Measurements from ENCODE around the gene UCN2. TPM values are rescaled to one million over a fixed set of nuclear protein-coding genes. Genes with fewer than 3 reads are reported as not detected.

UCN2 gene
- total RNA-seq, 1 donor, result 0.54 TPM

DNA sequence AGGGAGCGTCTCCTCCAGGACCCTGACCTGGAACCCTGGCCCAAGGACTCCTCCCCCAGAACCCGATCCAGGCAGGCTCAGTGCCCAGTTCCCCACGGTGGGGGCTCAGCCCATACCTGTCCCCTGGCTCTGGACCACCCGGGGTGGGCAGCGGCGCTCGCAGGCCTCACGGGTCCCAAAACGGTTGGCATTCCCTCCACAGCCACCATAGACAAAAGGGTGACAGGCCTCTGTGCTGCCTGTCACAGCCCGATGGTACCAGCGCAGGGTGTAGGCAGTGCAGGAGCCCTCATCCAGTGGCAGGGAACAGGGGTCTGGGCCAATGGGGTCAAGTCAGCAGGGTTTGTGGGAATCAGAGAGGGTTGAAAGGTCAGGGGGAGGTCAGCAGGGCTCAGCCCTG, 1.1 kb upstream of the UCN2 start:
- no peak overlapping the region for H3K4me3 ChIP-seq (ENCODE audit: low read depth, low read length)
- no peak for TF ChIP-seq CTCF (IDR thresholded peaks at IDR 0.05; ENCODE audit: insufficient read depth, low read length)
- no peak for DNase-seq (ENCODE audit: low read depth)

GRCh38 chr3:48564022-48564421, 441 bp upstream of the UCN2 start:
- no peak for TF ChIP-seq CTCF (IDR thresholded peaks at IDR 0.05; ENCODE audit: insufficient read depth, low read length)
- no peak overlapping the region for H3K4me3 ChIP-seq (ENCODE audit: low read depth, low read length)
- peak; percentile 34 for DNase-seq (ENCODE audit: low read depth)

DNA sequence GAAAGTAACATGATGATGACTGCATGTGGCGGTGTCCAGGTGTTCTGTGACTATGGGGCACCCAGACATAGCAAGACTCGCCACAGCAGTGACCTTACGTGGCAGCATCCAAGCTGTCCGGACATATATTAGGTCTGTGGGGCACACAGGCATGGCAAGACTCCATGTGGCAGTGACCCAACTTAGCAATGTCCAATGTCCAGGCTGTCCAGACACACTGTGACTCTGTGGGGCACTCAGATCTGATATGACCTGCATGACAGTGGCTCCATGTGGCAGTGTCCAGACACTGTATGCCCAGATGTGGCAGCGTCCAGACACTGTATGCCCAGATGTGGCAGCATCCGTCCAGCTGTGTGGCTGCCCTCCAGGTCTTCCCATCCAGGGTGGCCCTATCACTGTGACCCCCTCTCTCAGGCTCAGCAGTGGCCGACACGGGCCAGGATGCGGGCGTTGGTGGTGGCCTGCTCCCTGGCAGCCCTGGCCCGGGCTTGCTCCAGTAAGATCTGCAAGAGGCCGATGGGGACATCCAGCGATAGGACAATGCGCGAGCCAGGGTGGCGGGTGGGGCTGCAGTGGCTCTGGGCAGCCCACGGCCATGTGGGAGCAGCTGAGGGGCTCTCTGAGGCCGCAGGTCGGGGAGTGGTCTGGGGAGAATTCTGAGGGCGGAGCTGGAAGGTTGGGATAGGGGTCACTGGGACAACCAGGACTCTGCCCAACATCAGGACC, 1.1 kb downstream of the UCN2 start:
- no peak for DNase-seq (ENCODE audit: low read depth)
- H3K4me3 ChIP-seq (ENCODE audit: low read depth, low read length), result no peak overlapping the region
- no peak for TF ChIP-seq CTCF (IDR thresholded peaks at IDR 0.05; ENCODE audit: insufficient read depth, low read length)

GRCh38 chr3:48561045-48561736, 2.4 kb downstream of the UCN2 start:
- TF ChIP-seq CTCF (IDR thresholded peaks at IDR 0.05; ENCODE audit: insufficient read depth, low read length), result peak; percentile 43
- DNase-seq (ENCODE audit: low read depth), result peak; percentile 35
- H3K4me3 ChIP-seq (ENCODE audit: low read depth, low read length), result no peak overlapping the region

DNA sequence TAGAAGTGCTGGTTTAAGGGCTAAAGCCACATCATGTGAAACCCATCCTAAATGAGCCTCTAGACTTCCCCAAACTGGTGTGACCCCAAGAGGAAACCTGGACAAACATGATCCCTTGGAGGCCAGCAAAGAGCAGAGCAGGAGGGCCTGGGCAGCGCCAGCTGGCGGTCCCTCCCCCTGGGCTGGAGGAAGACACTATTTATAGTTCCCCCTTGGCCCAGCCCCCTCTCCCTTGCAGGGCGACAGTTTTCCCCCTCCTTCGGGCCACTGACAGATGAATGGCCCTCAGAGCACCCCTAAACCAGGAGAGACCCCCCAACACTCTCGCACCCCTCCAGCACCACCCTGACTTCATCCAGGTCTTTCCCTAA, 2.9 kb downstream of the UCN2 start:
- no peak for DNase-seq (ENCODE audit: low read depth)
- no peak overlapping the region for H3K4me3 ChIP-seq (ENCODE audit: low read depth, low read length)
- no peak for TF ChIP-seq CTCF (IDR thresholded peaks at IDR 0.05; ENCODE audit: insufficient read depth, low read length)

DNA sequence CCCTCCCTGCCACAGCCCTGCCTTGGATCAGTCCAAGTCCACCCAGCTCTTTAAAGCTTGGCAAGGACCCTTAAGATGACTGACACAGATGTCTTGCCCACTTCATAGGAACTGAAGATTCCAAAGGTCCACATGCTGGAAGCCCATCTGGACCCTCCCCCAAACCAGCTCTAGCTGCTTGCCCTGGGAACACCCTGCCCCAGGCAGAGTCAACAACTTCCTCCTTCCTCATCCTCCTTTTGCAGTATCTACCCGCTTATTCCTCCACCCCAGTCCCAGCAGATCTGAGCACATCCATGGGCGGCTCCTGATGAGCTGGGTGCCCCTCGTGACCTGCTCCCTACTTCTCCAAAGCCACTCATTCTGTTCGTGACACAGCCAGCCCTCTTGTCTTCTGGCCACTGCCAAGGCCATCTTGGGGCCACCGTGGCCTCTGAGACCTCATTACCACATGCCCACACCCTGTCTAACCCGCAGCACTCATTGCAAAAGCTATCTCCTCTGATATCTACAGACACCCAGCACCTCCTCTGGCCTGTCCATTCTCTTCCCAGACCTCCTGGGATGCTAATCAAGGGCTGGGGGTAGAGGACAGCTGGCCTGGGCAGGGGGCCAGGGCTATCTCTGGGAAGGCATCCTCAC, 5.0 kb downstream of the UCN2 start:
- no peak for DNase-seq (ENCODE audit: low read depth)
- TF ChIP-seq CTCF (IDR thresholded peaks at IDR 0.05; ENCODE audit: insufficient read depth, low read length), result no peak
- no peak overlapping the region for H3K4me3 ChIP-seq (ENCODE audit: low read depth, low read length)
